HCT116 (cell line): ENCODE data around the gene CENPB.

Experiments used
- CTCF ChIP-seq, 3 experiments: fragments of 200-600 bp in 1 of 3; sonication (generic) in 1 of 3; IDR thresholded peaks in 2 of 3; conservative IDR thresholded peaks in 1 of 3; 2 replicates each; pipeline ENCODE4 v1.5.1; 2012 to 2017; ENCODE audit warnings: low read depth in 2 of 3, low read length in 2 of 3, antibody characterized with exemption in 1 of 3, borderline replicate concordance in 1 of 3, control low read depth in 1 of 3, mild to moderate bottlenecking in 1 of 3, mixed read lengths in 1 of 3, mixed run types in 1 of 3, moderate library complexity in 1 of 3; ENCODE audit not compliant: insufficient read depth in 1 of 3
- EZH2 ChIP-seq: fragments of 200-600 bp; sonication (generic); IDR thresholded peaks from 2 replicates; pipeline ENCODE4 v1.6.1; 2017; ENCODE audit warnings: antibody characterized with exemption, mixed run types
- EZH2phosphoT487 ChIP-seq: fragments of 200-600 bp; IDR thresholded peaks from 2 replicates; pipeline ENCODE4 v1.6.1; 2018; ENCODE audit warnings: antibody characterized with exemption, borderline replicate concordance
- FOSL1 ChIP-seq: IDR thresholded peaks from 2 replicates; pipeline ENCODE4 v1.6.1; 2012; ENCODE audit warnings: low read depth
- POLR2A ChIP-seq: IDR thresholded peaks from 2 replicates; pipeline ENCODE4 v1.7.0; 2011; ENCODE audit warnings: borderline replicate concordance; ENCODE audit not compliant: insufficient read depth, insufficient read length; ENCODE audit errors: extremely low read depth
- POLR2AphosphoS5 ChIP-seq: IDR thresholded peaks from 2 replicates; pipeline ENCODE4 v1.6.1; 2011; ENCODE audit warnings: mild to moderate bottlenecking, low read depth, low read length, moderate library complexity
- RAD21 ChIP-seq: IDR thresholded peaks from 2 replicates; pipeline ENCODE4 v1.6.1; 2012; ENCODE audit warnings: low read depth, mild to moderate bottlenecking
- TCF7L2 ChIP-seq: IDR thresholded peaks from 2 replicates; pipeline ENCODE4 v1.7.0; 2011; ENCODE audit warnings: borderline replicate concordance, inconsistent platforms; ENCODE audit not compliant: insufficient read depth, insufficient read length; ENCODE audit errors: extremely low read depth
- YY1 ChIP-seq: IDR thresholded peaks from 2 replicates; pipeline ENCODE4 v1.6.1; 2011; ENCODE audit warnings: low read length, low read depth, moderate library complexity, mild to moderate bottlenecking; ENCODE audit not compliant: insufficient replicate concordance; ENCODE audit errors: extremely low read depth
- ZNF274 ChIP-seq: fragments of 200-500 bp; sonication (Bioruptor generic); IDR thresholded peaks from 2 replicates; pipeline ENCODE4 v1.6.1; 2014; ENCODE audit warnings: mild to moderate bottlenecking, low read depth, low read length, inconsistent platforms

- no peak for TF ChIP-seq FOSL1
- TF ChIP-seq EZH2, result no peak
- TF ChIP-seq RAD21, result no peak
- TF ChIP-seq EZH2phosphoT487, result no peak
- no peak for TF ChIP-seq POLR2A
- no peak for TF ChIP-seq CTCF (IDR thresholded peaks at IDR 0.05 in 2 of 3, conservative IDR thresholded peaks at IDR 0.05 in 1 of 3; ENCODE audit: borderline replicate concordance in 1 of 3, insufficient read depth in 1 of 3, low read depth in 2 of 3, low read length in 2 of 3)
- TF ChIP-seq POLR2AphosphoS5, result no peak
- TF ChIP-seq YY1, result no peak
- no peak for TF ChIP-seq TCF7L2
- TF ChIP-seq ZNF274, result no peak
These were observed 435 bp downstream of the CENPB start for GRCh38 chr20:3786126-3786484.
